HG02759 (cell line): ENCODE measurements around the gene FAM209A.
"Not testable (repeated sequence)": the region's sequence is repeated elsewhere in the genome, so short reads cannot be mapped to it uniquely, and the experiment has no call there.

Experiments used
- ATAC-seq: cut with Tn5 transposase; IDR thresholded peaks from one replicate; pipeline ENCODE4 v1.9.1; 2021; ENCODE audit warnings: mild to moderate bottlenecking, moderate library complexity; ENCODE audit not compliant: unreplicated experiment

Gene FAM209A

GRCh38 chr20:56537997-56538396, 13.5 kb downstream of the FAM209A start:
- ATAC-seq, result no peak

GRCh38 chr20:56540415-56540814, 15.9 kb downstream of the FAM209A start:
- ATAC-seq, result no peak

GRCh38 chr20:56542489-56543030, 18.0 kb downstream of the FAM209A start:
- ATAC-seq, result no peak

- ATAC-seq, result no peak
Measured at GRCh38 chr20:56551571-56551970, 27.0 kb downstream of the FAM209A start.

GRCh38 chr20:56552911-56553629, 28.5 kb downstream of the FAM209A start:
- ATAC-seq, result peak; percentile 50

- peak; percentile 80 for ATAC-seq
Measured at GRCh38 chr20:56554869-56555268, 30.3 kb downstream of the FAM209A start.

GRCh38 chr20:56558968-56559367, 34.4 kb downstream of the FAM209A start:
- no peak for ATAC-seq

- ATAC-seq, result not testable (repeated sequence)
Measured at GRCh38 chr20:56564526-56564925, 40.0 kb downstream of the FAM209A start.

- no peak for ATAC-seq
Measured at GRCh38 chr20:56565511-56565910, 41.0 kb downstream of the FAM209A start.

GRCh38 chr20:56566621-56567020, 42.1 kb downstream of the FAM209A start:
- no peak for ATAC-seq

- no peak for ATAC-seq
Measured at GRCh38 chr20:56570832-56571231, 46.3 kb downstream of the FAM209A start.

GRCh38 chr20:56572172-56572571, 47.6 kb downstream of the FAM209A start:
- no peak for ATAC-seq

- no peak for ATAC-seq
Measured at GRCh38 chr20:56573986-56574385, 49.4 kb downstream of the FAM209A start.

- ATAC-seq, result no peak
Measured at GRCh38 chr20:56574531-56575142, 50.1 kb downstream of the FAM209A start.

- no peak for ATAC-seq
Measured at GRCh38 chr20:56575157-56575556, 50.6 kb downstream of the FAM209A start.
